K562 (cell line): ENCODE data around the gene SPON1. TPM values are rescaled to one million over a fixed set of nuclear protein-coding genes. Genes with fewer than 3 reads are reported as not detected.

Experiments
- ATAC-seq: fragments of 200-7000 bp; cut with Tn5 transposase; 3 replicates; pipeline ENCODE4 v1.9.1; 2020; ENCODE audit warnings: moderate library complexity
- BruUV-seq: library from RNA; stranded (reverse); fragments of 400-500 nt; replicated peaks from 2 replicates; lab custom pipeline; 2021; lab: Mats Ljungman, UMichigan
- CTCF ChIA-PET: fragments of 300-600 bp; formaldehyde crosslinking; extraction: SDS; loops from one replicate; lab custom pipeline; 2021; ENCODE audit warnings: low intra/inter-chr PET ratio; lab: Yijun Ruan, JAX
- POLR2A ChIA-PET: fragments of 300-600, 350-650 bp; sonication (Branson Sonifier 250); formaldehyde crosslinking; extraction: SDS; loops from one replicate; lab custom pipeline; 2021; ENCODE audit warnings: antibody characterized with exemption, inconsistent platforms; lab: Yijun Ruan, JAX
- DNase-seq, 4 experiments: peaks; one replicate each; pipeline versions ENCODE4 v3.0.0 to v3.0.0-alpha.2; 2011 to 2018; ENCODE audit warnings: low spot score in 3 of 4, mixed read lengths in 3 of 4; ENCODE audit errors: extremely low read depth in 1 of 4
- FAIRE-seq: peaks from 2 replicates; lab custom pipeline; 2011; peaks lifted over from hg19 to GRCh38; lab: Jason Lieb, UNC
- H2AFZ ChIP-seq: 2 replicates; pipeline ENCODE4 v1.6.0; 2011; ENCODE audit warnings: low read depth, low read length, control low read depth, inconsistent platforms
- H3K27ac ChIP-seq: fragments of 200-600 bp; 3 replicates; pipeline ENCODE4 v1.8.0; 2011; ENCODE audit warnings: low read depth, mild to moderate bottlenecking, control low read depth, inconsistent platforms, low read length, moderate library complexity, mixed read lengths; ENCODE audit errors: extremely low read depth
- H3K27me3 ChIP-seq, 2 experiments: fragments of 300-600 bp in 1 of 2; 2 replicates in 1 of 2; 3 replicates in 1 of 2; pipeline versions ENCODE4 v1.6.0 to v1.8.0; 2011; ENCODE audit warnings: inconsistent platforms in 2 of 2, low read length in 2 of 2, mild to moderate bottlenecking in 1 of 2, mixed read lengths in 1 of 2, moderate library complexity in 1 of 2; ENCODE audit not compliant: control insufficient read depth in 2 of 2, insufficient read depth in 2 of 2
- H3K36me3 ChIP-seq: fragments of 300-600 bp; 3 replicates; pipeline ENCODE4 v1.8.0; 2011; ENCODE audit warnings: mild to moderate bottlenecking, low read length, inconsistent platforms; ENCODE audit not compliant: control insufficient read depth, insufficient read depth
- H3K4me1 ChIP-seq, 2 experiments: fragments of 200-600 bp in 1 of 2; replicated peaks in 1 of 2; 2 replicates in 1 of 2; 3 replicates in 1 of 2; pipeline versions ENCODE4 v1.5.1 to v1.8.0; 2011; ENCODE audit warnings: inconsistent platforms in 2 of 2, low read length in 2 of 2, mild to moderate bottlenecking in 1 of 2, mixed read lengths in 1 of 2, moderate library complexity in 1 of 2; ENCODE audit not compliant: control insufficient read depth in 2 of 2, insufficient read depth in 2 of 2
- H3K4me2 ChIP-seq: 2 replicates; pipeline ENCODE4 v1.6.1; 2011; ENCODE audit warnings: low read length, control low read depth, inconsistent platforms, mixed read lengths; ENCODE audit not compliant: insufficient read depth
- H3K4me3 ChIP-seq: fragments of 200-600 bp; sonication (generic), shearing (Covaris generic); 2 replicates; pipeline ENCODE4 v1.5.1; 2016; ENCODE audit warnings: control low read depth, inconsistent platforms
- H3K79me2 ChIP-seq: fragments of 200-600 bp; 3 replicates; pipeline ENCODE4 v1.8.0; 2011; ENCODE audit warnings: low read length, inconsistent platforms; ENCODE audit not compliant: control insufficient read depth, insufficient read depth
- H3K9ac ChIP-seq, 2 experiments: 2 replicates each; pipeline versions ENCODE4 v1.6.0 to v1.6.1; 2011; ENCODE audit warnings: low read depth in 2 of 2, low read length in 2 of 2, control low read depth in 1 of 2, inconsistent platforms in 1 of 2, mild to moderate bottlenecking in 1 of 2, mixed read lengths in 1 of 2; ENCODE audit not compliant: insufficient read depth in 1 of 2
- H3K9me1 ChIP-seq: one replicate; pipeline ENCODE4 v1.6.0; 2011; ENCODE audit warnings: inconsistent platforms, mild to moderate bottlenecking, low read length, moderate library complexity; ENCODE audit not compliant: control insufficient read depth, insufficient read depth
- H3K9me3 ChIP-seq: replicated peaks from 2 replicates; pipeline ENCODE4 v1.5.1; 2011; ENCODE audit warnings: low read depth, low read length, inconsistent platforms; ENCODE audit not compliant: control insufficient read depth, insufficient read depth
- H4K20me1 ChIP-seq: replicated peaks from 2 replicates; pipeline ENCODE4 v1.6.1; 2011; ENCODE audit warnings: low read length, inconsistent platforms, mixed read lengths; ENCODE audit not compliant: control insufficient read depth, insufficient read depth
- CEBPB ChIP-seq: fragments of 450-650 bp; IDR thresholded peaks from 2 replicates; pipeline ENCODE4 v1.6.1; 2016; ENCODE audit warnings: missing genetic modification characterization, missing compliant biosample characterization
- EHMT2 ChIP-seq: fragments of 450-650 bp; IDR thresholded peaks from 2 replicates; pipeline ENCODE4 v1.6.1; 2018; ENCODE audit warnings: antibody characterized with exemption
- EP300 ChIP-seq: IDR thresholded peaks from 2 replicates; pipeline ENCODE4 v1.6.1; 2012; ENCODE audit warnings: low read length, improper control_type of control experiment
- ETS2 ChIP-seq: IDR thresholded peaks from 2 replicates; pipeline ENCODE4 v1.6.1; 2016; ENCODE audit warnings: borderline replicate concordance, missing genetic modification characterization, mild to moderate bottlenecking, moderate library complexity, missing compliant biosample characterization; ENCODE audit not compliant: poor library complexity, severe bottlenecking
- HDAC3 ChIP-seq: fragments of 450-650 bp; IDR thresholded peaks from 2 replicates; pipeline ENCODE4 v1.6.1; 2018; ENCODE audit warnings: borderline replicate concordance, mild to moderate bottlenecking, moderate library complexity; ENCODE audit not compliant: partially characterized antibody
- NELFE ChIP-seq: IDR thresholded peaks from 2 replicates; pipeline ENCODE4 v1.6.1; 2011; ENCODE audit warnings: mild to moderate bottlenecking; ENCODE audit not compliant: insufficient read depth, insufficient read length
- SMARCE1 ChIP-seq: fragments of 450-650 bp; IDR thresholded peaks from 2 replicates; pipeline ENCODE4 v1.7.1; 2016; ENCODE audit warnings: mild to moderate bottlenecking
- SRSF7 ChIP-seq: fragments of 200-400 bp; formaldehyde crosslinking; optimal IDR thresholded peaks from 2 replicates; pipeline ENCODE3; 2017; ENCODE audit warnings: mild to moderate bottlenecking, low read depth, low read length
- THRAP3 ChIP-seq: fragments of 450-650 bp; IDR thresholded peaks from 2 replicates; pipeline ENCODE4 v1.6.1; 2016; ENCODE audit warnings: mild to moderate bottlenecking, inconsistent platforms, borderline replicate concordance
- ZNF232 ChIP-seq: sonication (generic); formaldehyde crosslinking; IDR thresholded peaks from 2 replicates; pipeline ENCODE4 v1.8.0; 2022; ENCODE audit warnings: mild to moderate bottlenecking, missing genetic modification reagents
- WGBS: fragments of 100-300 bp; shearing (Covaris generic); methylation state at CpG from one replicate; pipeline ENCODE4 v1.1.6; 2016; ENCODE audit warnings: low coverage, mixed read lengths; ENCODE audit not compliant: insufficient coverage; ENCODE audit errors: missing lambda C conversion rate; 5-methylcytosine and 5-hydroxymethylcytosine counted together
- in situ Hi-C: fragments of 300-500 bp; cut with MboI; formaldehyde crosslinking; loops from 4 replicates; pipeline ENCODE4 v1.15.0; 2018; ENCODE audit warnings: inconsistent platforms, mixed read lengths
- intact Hi-C: fragments of 100-400 bp; cut with micrococcal nuclease; formaldehyde crosslinking; loops from 2 replicates; pipeline ENCODE4 v1.14.2; 2022
- polyA plus RNA-seq, 8 experiments: library from polyadenylated mRNA; depleted of rRNA in 4 of 8; stranded (reverse) in 5 of 8; unstranded in 3 of 8; fragments of >200 nt; fragmentation: Nextera tagmentation in 2 of 8; fragmentation: Illumina TruSeq in 1 of 8; extraction: Ambion mirVana in 2 of 8; extraction: Trizol in 1 of 8; gene quantifications; 2 replicates each; pipeline versions ENCODE4 v1.2.1 to v1.2.3, GENCODE V29; 2011 to 2014; ENCODE audit warnings: inconsistent platforms in 1 of 8, missing spikeins in 1 of 8
- total RNA-seq, 7 experiments: library from RNA; depleted of rRNA in 6 of 7; stranded (reverse); fragments of >200 nt in 6 of 7; fragmentation: Illumina TruSeq in 2 of 7; extraction: Trizol in 2 of 7; gene quantifications; 2 replicates each; pipeline versions ENCODE4 v1.2.1 to v1.2.3, GENCODE V29; 2011 to 2021; ENCODE audit warnings: low replicate concordance in 1 of 7
- TF ChIP-seq, protein P1 (sequence below): fragments of 250-450 bp; sonication (Bioruptor Pico); IDR thresholded peaks from 2 replicates; pipeline ENCODE4 v1.4.0; 2020; ENCODE audit warnings: mild to moderate bottlenecking
- TF ChIP-seq, protein P2 (sequence below): fragments of 250-450 bp; sonication (Bioruptor Pico); IDR thresholded peaks from 2 replicates; pipeline ENCODE4 v1.5.0; 2020; ENCODE audit warnings: mild to moderate bottlenecking
- TF ChIP-seq, protein P3 (sequence below): fragments of 250-450 bp; sonication (Bioruptor Pico); IDR thresholded peaks from 2 replicates; pipeline ENCODE4 v1.4.0; 2020; ENCODE audit warnings: mild to moderate bottlenecking, moderate library complexity

SPON1 gene
- total and polyA plus RNA-seq, 9 of the 15 experiments (the other 6 are each of a cell fraction or from before 2014, with no cell fraction given) = 0.04 to 0.06 TPM; not detected in 7

GRCh38 chr11:14018441-14018840 lies 55.9 kb downstream of the SPON1 start:
- FAIRE-seq = no peak
- no TSS peak for BruUV-seq
- TF ChIP-seq, protein P1, sequence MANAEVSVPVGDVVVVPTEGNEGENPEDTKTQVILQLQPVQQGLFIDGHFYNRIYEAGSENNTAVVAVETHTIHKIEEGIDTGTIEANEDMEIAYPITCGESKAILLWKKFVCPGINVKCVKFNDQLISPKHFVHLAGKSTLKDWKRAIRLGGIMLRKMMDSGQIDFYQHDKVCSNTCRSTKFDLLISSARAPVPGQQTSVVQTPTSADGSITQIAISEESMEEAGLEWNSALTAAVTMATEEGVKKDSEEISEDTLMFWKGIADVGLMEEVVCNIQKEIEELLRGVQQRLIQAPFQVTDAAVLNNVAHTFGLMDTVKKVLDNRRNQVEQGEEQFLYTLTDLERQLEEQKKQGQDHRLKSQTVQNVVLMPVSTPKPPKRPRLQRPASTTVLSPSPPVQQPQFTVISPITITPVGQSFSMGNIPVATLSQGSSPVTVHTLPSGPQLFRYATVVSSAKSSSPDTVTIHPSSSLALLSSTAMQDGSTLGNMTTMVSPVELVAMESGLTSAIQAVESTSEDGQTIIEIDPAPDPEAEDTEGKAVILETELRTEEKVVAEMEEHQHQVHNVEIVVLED (CRISPR knock-in tag) = no peak
- no peak for TF ChIP-seq EP300
- no peak for TF ChIP-seq THRAP3
- no peak for TF ChIP-seq SRSF7
- no peak for TF ChIP-seq CEBPB (tag)
- TF ChIP-seq ETS2 (tag) = no peak
- no peak for TF ChIP-seq ZNF232 (CRISPR knock-in tag)
- TF ChIP-seq, protein P2, sequence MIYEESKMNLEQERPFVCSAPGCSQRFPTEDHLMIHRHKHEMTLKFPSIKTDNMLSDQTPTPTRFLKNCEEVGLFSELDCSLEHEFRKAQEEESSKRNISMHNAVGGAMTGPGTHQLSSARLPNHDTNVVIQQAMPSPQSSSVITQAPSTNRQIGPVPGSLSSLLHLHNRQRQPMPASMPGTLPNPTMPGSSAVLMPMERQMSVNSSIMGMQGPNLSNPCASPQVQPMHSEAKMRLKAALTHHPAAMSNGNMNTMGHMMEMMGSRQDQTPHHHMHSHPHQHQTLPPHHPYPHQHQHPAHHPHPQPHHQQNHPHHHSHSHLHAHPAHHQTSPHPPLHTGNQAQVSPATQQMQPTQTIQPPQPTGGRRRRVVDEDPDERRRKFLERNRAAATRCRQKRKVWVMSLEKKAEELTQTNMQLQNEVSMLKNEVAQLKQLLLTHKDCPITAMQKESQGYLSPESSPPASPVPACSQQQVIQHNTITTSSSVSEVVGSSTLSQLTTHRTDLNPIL (CRISPR knock-in tag) = no peak
- TF ChIP-seq SMARCE1 = no peak
- no peak for TF ChIP-seq EHMT2
- no peak for TF ChIP-seq HDAC3
- TF ChIP-seq, protein P3, sequence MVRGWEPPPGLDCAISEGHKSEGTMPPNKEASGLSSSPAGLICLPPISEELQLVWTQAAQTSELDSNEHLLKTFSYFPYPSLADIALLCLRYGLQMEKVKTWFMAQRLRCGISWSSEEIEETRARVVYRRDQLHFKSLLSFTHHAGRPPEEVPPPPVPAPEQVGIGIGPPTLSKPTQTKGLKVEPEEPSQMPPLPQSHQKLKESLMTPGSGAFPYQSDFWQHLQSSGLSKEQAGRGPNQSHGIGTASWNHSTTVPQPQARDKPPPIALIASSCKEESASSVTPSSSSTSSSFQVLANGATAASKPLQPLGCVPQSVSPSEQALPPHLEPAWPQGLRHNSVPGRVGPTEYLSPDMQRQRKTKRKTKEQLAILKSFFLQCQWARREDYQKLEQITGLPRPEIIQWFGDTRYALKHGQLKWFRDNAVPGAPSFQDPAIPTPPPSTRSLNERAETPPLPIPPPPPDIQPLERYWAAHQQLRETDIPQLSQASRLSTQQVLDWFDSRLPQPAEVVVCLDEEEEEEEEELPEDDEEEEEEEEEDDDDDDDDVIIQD (CRISPR knock-in tag) = no peak
- no peak for TF ChIP-seq NELFE
- ChIA-PET POLR2A (no interaction called here), CTCF (no interaction called here)
- Histone ChIP-seq H3K27ac (no peak overlapping the region), H3K9me1 (no peaks in the 10 kb centered on the region), H3K79me2 (no peaks in the 10 kb centered on the region), H3K9ac (no peak overlapping the region), H3K4me3 (no peak overlapping the region), H3K4me1 (no peaks in the 10 kb centered on the region), H3K36me3 (no peaks in the 10 kb centered on the region), H4K20me1 (no peaks in the 10 kb centered on the region), H3K4me2 (no peak overlapping the region), H3K9me3 (no peaks in the 10 kb centered on the region), H2AFZ (no peak overlapping the region), H3K27me3 (peaks cover 0 to 7% of the 10 kb centered on the region in 2 experiments; a peak in 2 of 5 replicates)
- in situ Hi-C loops (no loop called here), intact Hi-C loops (no loop called here)
- 5% methylated on average over 2 of the region's 2 CpGs for WGBS
- ATAC-seq = no peak
- no peak for DNase-seq
